Peyer's patch (tissue), 4 donors: ENCODE results near the gene F3. TPM values are rescaled to one million over a fixed set of nuclear protein-coding genes. Genes with fewer than 3 reads are reported as not detected.

Experiments used
- DNase-seq, 3 donors: peaks; one replicate each; pipeline ENCODE4 v3.0.0-alpha.2; 2017 to 2019
- H3K27ac ChIP-seq, 4 donors: fragments of 200-600 bp; sonication (generic); one replicate each; pipeline ENCODE4 v1.5.1; 2016 to 2019
- H3K27me3 ChIP-seq, 2 donors: fragments of 200-600 bp; sonication (generic); one replicate each; pipeline ENCODE4 v1.5.1; 2019
- H3K36me3 ChIP-seq, 3 donors: fragments of 200-600 bp; sonication (generic); one replicate each; pipeline ENCODE4 v1.5.1; 2016 to 2019
- H3K4me1 ChIP-seq, 4 donors: fragments of 200-600 bp; sonication (generic); one replicate each; pipeline ENCODE4 v1.5.1; 2016 to 2019
- H3K4me3 ChIP-seq, 4 donors: fragments of 200-600 bp; sonication (generic); 1 replicate in 3 of 4; 2 replicates in 1 of 4; pipeline ENCODE4 v1.5.1; 2016 to 2019; ENCODE audit warnings: mild to moderate bottlenecking in 1 of 4
- H3K9me3 ChIP-seq, 4 donors: fragments of 200-600 bp; sonication (generic); one replicate each; pipeline ENCODE4 v1.5.1; 2016 to 2019; ENCODE audit warnings: mild to moderate bottlenecking in 1 of 4
- CTCF ChIP-seq, 6 experiments: fragments of 450-650 bp in 4 of 6; fragments of 200-600 bp in 2 of 6; sonication (generic) in 1 of 6; IDR thresholded peaks; one replicate each; pipeline ENCODE4 v1.5.1; 2017 to 2019; ENCODE audit warnings: antibody characterized with exemption in 6 of 6, mild to moderate bottlenecking in 3 of 6, moderate library complexity in 1 of 6
- POLR2A ChIP-seq, 2 donors: fragments of 450-650 bp; IDR thresholded peaks; one replicate each; pipeline ENCODE4 v1.5.1; 2017; ENCODE audit warnings: antibody characterized with exemption in 2 of 2, mild to moderate bottlenecking in 2 of 2, moderate library complexity in 2 of 2
- total RNA-seq, 4 donors: library from RNA; depleted of rRNA; stranded (reverse); fragments of >200 nt; gene quantifications; one replicate each; pipeline ENCODE4 v1.1.0, GENCODE V29; 2016

F3 gene
- total RNA-seq, 4 donors from 2014 or later: 76.9 to 445 (median 137) TPM

GRCh38 chr1:94535879-94536278 is 5.7 kb downstream of the F3 start:
- Histone ChIP-seq H3K27me3 (no peaks in the 10 kb centered on the region), H3K9me3 (no peaks in the 10 kb centered on the region), H3K4me1 (no peaks in the 10 kb centered on the region), H3K27ac (peak overlapping the region in 1 of 4 donors; percentile 27), H3K4me3 (no peak overlapping the region), H3K36me3 (peaks cover 0 to 42% (median 0%) of the 10 kb centered on the region in 3 donors)
- TF ChIP-seq CTCF (IDR thresholded peaks at IDR 0.05) (no peak), POLR2A (IDR thresholded peaks at IDR 0.05) (no peak)
- no peak for DNase-seq

- no peak overlapping the region for H3K4me3 ChIP-seq
- no peaks in the 10 kb centered on the region for H3K9me3 ChIP-seq
- peaks cover 0 to 49% (median 0%) of the 10 kb centered on the region in 3 donors for H3K36me3 ChIP-seq
- no peak overlapping the region for H3K27ac ChIP-seq
- TF ChIP-seq POLR2A (IDR thresholded peaks at IDR 0.05) (no peak), CTCF (IDR thresholded peaks at IDR 0.05) (no peak)
- H3K27me3 ChIP-seq: no peaks in the 10 kb centered on the region
- DNase-seq: no peak
- no peaks in the 10 kb centered on the region for H3K4me1 ChIP-seq
These were observed 6.5 kb downstream of the F3 start for GRCh38 chr1:94535095-94535494.

- peaks cover 0 to 57% (median 0%) of the 10 kb centered on the region in 3 donors for H3K36me3 ChIP-seq
- peaks cover 0 to 5% (median 0%) of the 10 kb centered on the region in 4 donors for H3K4me1 ChIP-seq
- TF ChIP-seq POLR2A (IDR thresholded peaks at IDR 0.05) (no peak), CTCF (IDR thresholded peaks at IDR 0.05) (peak in 2 of 6 experiments; percentile 19)
- H3K4me3 ChIP-seq: no peak overlapping the region
- H3K9me3 ChIP-seq: no peaks in the 10 kb centered on the region
- no peak for DNase-seq
- no peaks in the 10 kb centered on the region for H3K27me3 ChIP-seq
- no peak overlapping the region for H3K27ac ChIP-seq
These were observed 9.5 kb downstream of the F3 start for GRCh38 chr1:94532077-94532476.

- no peak overlapping the region for H3K4me3 ChIP-seq
- no peak for DNase-seq
- H3K36me3 ChIP-seq: peaks cover 0 to 57% (median 0%) of the 10 kb centered on the region in 3 donors
- H3K27ac ChIP-seq: no peak overlapping the region
- H3K27me3 ChIP-seq: no peaks in the 10 kb centered on the region
- TF ChIP-seq POLR2A (IDR thresholded peaks at IDR 0.05) (no peak), CTCF (IDR thresholded peaks at IDR 0.05) (no peak)
- H3K4me1 ChIP-seq: peaks cover 0 to 5% (median 0%) of the 10 kb centered on the region in 4 donors
- no peaks in the 10 kb centered on the region for H3K9me3 ChIP-seq
These were observed 9.9 kb downstream of the F3 start for GRCh38 chr1:94531664-94532063.

GRCh38 chr1:94530373-94530878 is 11.1 kb downstream of the F3 start:
- DNase-seq: no peak
- H3K9me3 ChIP-seq: no peaks in the 10 kb centered on the region
- H3K4me3 ChIP-seq: no peak overlapping the region
- TF ChIP-seq CTCF (IDR thresholded peaks at IDR 0.05): no peak
- no peak for TF ChIP-seq POLR2A (IDR thresholded peaks at IDR 0.05)
- no peaks in the 10 kb centered on the region for H3K27me3 ChIP-seq
- H3K36me3 ChIP-seq: peaks cover 0 to 48% (median 0%) of the 10 kb centered on the region in 3 donors
- H3K4me1 ChIP-seq: peaks cover 0 to 5% (median 0%) of the 10 kb centered on the region in 4 donors
- H3K27ac ChIP-seq: no peak overlapping the region
